Glomerular visceral epithelial cell (primary cell): Measurements from ENCODE around the gene MEIG1.
"Not testable (repeated sequence)": the region's sequence is repeated elsewhere in the genome, so short reads cannot be mapped to it uniquely, and the experiment has no call there.

Source experiments
- DNase-seq: peaks from one replicate; pipeline ENCODE4 v3.0.0-alpha.2; 2016; ENCODE audit errors: extremely low spot score

Gene MEIG1

GRCh38 chr10:14954934-14955333, 4.3 kb upstream of the MEIG1 start:
- DNase-seq: no peak

- DNase-seq: no peak
Observed at GRCh38 chr10:14958872-14959220, 342 bp upstream of the MEIG1 start.

- no peak for DNase-seq
Observed at GRCh38 chr10:14967897-14968296, 8.7 kb downstream of the MEIG1 start.

GRCh38 chr10:14971867-14972448, 12.8 kb downstream of the MEIG1 start:
- DNase-seq: peak; percentile 41

- DNase-seq: not testable (repeated sequence)
Observed at GRCh38 chr10:14974153-14974998, 15.2 kb downstream of the MEIG1 start.

- DNase-seq: no peak
Observed at GRCh38 chr10:14975672-14976273, 16.6 kb downstream of the MEIG1 start.

GRCh38 chr10:14982744-14983143, 23.6 kb downstream of the MEIG1 start:
- no peak for DNase-seq

GRCh38 chr10:14989552-14989951, 30.4 kb downstream of the MEIG1 start:
- DNase-seq: not testable (repeated sequence)

GRCh38 chr10:14991035-14991749, 32.0 kb downstream of the MEIG1 start:
- DNase-seq: peak; percentile 58

GRCh38 chr10:14992336-14992735, 33.1 kb downstream of the MEIG1 start:
- DNase-seq: not testable (repeated sequence)

- not testable (repeated sequence) for DNase-seq
Observed at GRCh38 chr10:14993500-14994455, 34.6 kb downstream of the MEIG1 start.

- DNase-seq: no peak
Observed at GRCh38 chr10:14995964-14996565, 36.9 kb downstream of the MEIG1 start.

GRCh38 chr10:15013530-15013929, 54.3 kb downstream of the MEIG1 start:
- not testable (repeated sequence) for DNase-seq

- DNase-seq: no peak
Observed at GRCh38 chr10:15015451-15015850, 56.3 kb downstream of the MEIG1 start.

- DNase-seq: peak; percentile 53
Observed at GRCh38 chr10:15020966-15021365, 61.8 kb downstream of the MEIG1 start.
